Bronchial epithelial cell (primary cell): ENCODE measurements around the gene LAMA2. TPM values are rescaled to one million over a fixed set of nuclear protein-coding genes. Genes with fewer than 3 reads are reported as not detected.

ENCODE experiments used
- DNase-seq: peaks from one replicate; pipeline ENCODE4 v3.0.0-alpha.2; 2010; ENCODE audit warnings: low read depth
- FAIRE-seq: peaks from 2 replicates; lab custom pipeline; 2011; peaks lifted over from hg19 to GRCh38; lab: Jason Lieb, UNC
- H3K27me3 ChIP-seq: 2 replicates; pipeline ENCODE4 v1.5.1; 2011; ENCODE audit warnings: low read length; ENCODE audit not compliant: control insufficient read depth, insufficient read depth
- H3K36me3 ChIP-seq: 2 replicates; pipeline ENCODE4 v1.5.1; 2011; ENCODE audit warnings: low read length; ENCODE audit not compliant: control insufficient read depth, insufficient read depth
- H3K4me3 ChIP-seq: 2 replicates; pipeline ENCODE4 v1.5.1; 2011; ENCODE audit warnings: mild to moderate bottlenecking, low read depth, low read length, control low read depth
- CTCF ChIP-seq: IDR thresholded peaks from 2 replicates; pipeline ENCODE4 v1.5.1; 2011; ENCODE audit warnings: mild to moderate bottlenecking, moderate library complexity, low read length, control low read depth, inconsistent platforms; ENCODE audit not compliant: insufficient read depth, severe bottlenecking
- total RNA-seq: library from RNA; depleted of rRNA; stranded (reverse); fragments of >200 nt; gene quantifications from 2 replicates; pipeline ENCODE4 v1.2.1, GENCODE V29; 2014

LAMA2 gene
- total RNA-seq, 1 donor from 2014 or later: 2.6 TPM

DNA sequence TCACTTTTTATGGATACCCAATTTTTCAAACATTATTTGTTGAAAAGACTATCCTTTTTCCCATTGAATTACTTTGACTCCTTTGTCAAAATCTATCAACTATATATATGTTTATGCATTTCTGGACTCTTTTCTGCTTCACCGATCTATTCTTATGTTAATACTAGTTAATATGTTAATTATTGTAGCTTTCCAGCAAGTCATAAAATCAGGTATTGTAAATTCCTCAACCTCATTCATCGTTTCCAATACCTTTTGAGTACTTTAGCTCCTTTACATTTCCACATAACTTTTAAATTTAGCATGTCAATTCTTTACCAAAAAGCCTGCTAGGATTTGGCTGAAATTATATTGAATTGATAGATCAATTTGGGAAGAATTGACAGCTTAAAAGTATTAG, 419.7 kb downstream of the LAMA2 start:
- no peak for FAIRE-seq
- no peaks in the 10 kb centered on the region for H3K36me3 ChIP-seq
- H3K4me3 ChIP-seq: no peak overlapping the region
- H3K27me3 ChIP-seq: no peaks in the 10 kb centered on the region
- DNase-seq: no peak
- no peak for TF ChIP-seq CTCF

GRCh38 chr6:129306826-129307225, 423.9 kb downstream of the LAMA2 start:
- no peaks in the 10 kb centered on the region for H3K27me3 ChIP-seq
- no peak for TF ChIP-seq CTCF
- no peak overlapping the region for H3K4me3 ChIP-seq
- DNase-seq (no peak), FAIRE-seq (no peak)
- no peaks in the 10 kb centered on the region for H3K36me3 ChIP-seq

DNA sequence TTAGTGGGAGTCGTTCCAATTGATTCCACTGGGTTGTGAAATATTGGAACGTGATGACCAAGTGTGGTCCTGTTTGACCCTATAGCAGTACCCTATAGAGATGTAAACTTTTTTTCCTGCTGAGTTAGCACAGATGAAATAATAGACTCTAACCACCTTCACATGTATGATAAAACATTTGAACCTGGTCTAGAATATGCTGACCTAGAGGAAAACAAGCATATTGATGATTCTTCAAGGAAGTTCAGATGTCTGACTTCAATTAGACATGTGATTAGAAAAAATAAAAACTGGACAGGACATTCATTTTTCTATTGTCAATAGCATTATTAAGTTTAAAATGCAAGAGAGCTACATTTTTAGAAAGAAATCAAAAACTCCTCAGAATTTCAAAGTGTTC, 424.9 kb downstream of the LAMA2 start:
- Histone ChIP-seq H3K36me3 (no peaks in the 10 kb centered on the region), H3K27me3 (no peaks in the 10 kb centered on the region), H3K4me3 (no peak overlapping the region)
- no peak for DNase-seq
- FAIRE-seq: no peak
- TF ChIP-seq CTCF: no peak

- H3K4me3 ChIP-seq: no peak overlapping the region
- FAIRE-seq: no peak
- H3K27me3 ChIP-seq: no peaks in the 10 kb centered on the region
- no peak for TF ChIP-seq CTCF
- H3K36me3 ChIP-seq: no peaks in the 10 kb centered on the region
- DNase-seq: no peak
Observed at GRCh38 chr6:129309154-129309553, 426.2 kb downstream of the LAMA2 start.

GRCh38 chr6:129312880-129313279, 429.9 kb downstream of the LAMA2 start:
- FAIRE-seq (peak; percentile 94), DNase-seq (peak; percentile 57)
- TF ChIP-seq CTCF: no peak
- Histone ChIP-seq H3K4me3 (no peak overlapping the region), H3K27me3 (no peaks in the 10 kb centered on the region), H3K36me3 (no peaks in the 10 kb centered on the region)

DNA sequence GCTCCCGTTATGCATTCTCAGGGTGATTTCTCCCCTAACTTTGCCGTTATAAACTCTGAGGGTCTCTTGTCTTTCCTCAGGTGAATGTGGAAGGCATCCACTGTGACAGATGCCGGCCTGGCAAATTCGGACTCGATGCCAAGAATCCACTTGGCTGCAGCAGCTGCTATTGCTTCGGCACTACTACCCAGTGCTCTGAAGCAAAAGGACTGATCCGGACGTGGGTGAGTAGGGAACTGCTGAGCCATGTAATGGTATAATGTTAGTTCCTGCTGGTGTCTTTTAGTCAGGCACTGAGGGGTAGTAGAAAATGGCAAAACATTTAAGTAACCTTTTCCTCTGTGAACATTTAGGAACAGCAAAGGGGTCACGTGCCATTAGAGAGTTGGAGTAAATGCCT, 431.6 kb downstream of the LAMA2 start:
- no peak for TF ChIP-seq CTCF
- H3K4me3 ChIP-seq: no peak overlapping the region
- no peak for FAIRE-seq
- H3K27me3 ChIP-seq: no peaks in the 10 kb centered on the region
- H3K36me3 ChIP-seq: no peaks in the 10 kb centered on the region
- DNase-seq: no peak
